HepG2 (cell line): ENCODE results near the gene SERPINF2. TPM values are rescaled to one million over a fixed set of nuclear protein-coding genes. Genes with fewer than 3 reads are reported as not detected.

Experiments used
- AKAP8 ChIP-seq: sonication (generic); formaldehyde crosslinking; IDR thresholded peaks from 2 replicates; pipeline ENCODE4 v1.5.1; 2020; ENCODE audit warnings: mild to moderate bottlenecking, missing genetic modification reagents
- BRF2 ChIP-seq: sonication (generic); formaldehyde crosslinking; IDR thresholded peaks from 2 replicates; pipeline ENCODE4 v1.8.1; 2022; ENCODE audit warnings: mild to moderate bottlenecking, missing genetic modification reagents
- CAMTA2 ChIP-seq: sonication (generic); formaldehyde crosslinking; IDR thresholded peaks from 2 replicates; pipeline ENCODE4 v1.4.0; 2020; ENCODE audit warnings: mild to moderate bottlenecking, missing genetic modification reagents, borderline replicate concordance
- CCDC6 ChIP-seq: sonication (generic); formaldehyde crosslinking; IDR thresholded peaks from 2 replicates; pipeline ENCODE4 v1.8.1; 2022; ENCODE audit warnings: mild to moderate bottlenecking, missing genetic modification reagents, moderate library complexity
- CSRNP1 ChIP-seq: sonication (generic); formaldehyde crosslinking; IDR thresholded peaks from 2 replicates; pipeline ENCODE4 v1.8.1; 2023; ENCODE audit warnings: mild to moderate bottlenecking, missing genetic modification reagents
- FOXC1 ChIP-seq: sonication (generic); formaldehyde crosslinking; IDR thresholded peaks from 2 replicates; pipeline ENCODE4 v1.8.0; 2022; ENCODE audit warnings: mild to moderate bottlenecking, missing genetic modification reagents, borderline replicate concordance
- GLI4 ChIP-seq: sonication (generic); formaldehyde crosslinking; IDR thresholded peaks from 2 replicates; pipeline ENCODE4 v1.5.1; 2020; ENCODE audit warnings: missing genetic modification reagents, mild to moderate bottlenecking, moderate library complexity, borderline replicate concordance
- IKZF1 ChIP-seq: fragments of 450-650 bp; IDR thresholded peaks from 2 replicates; pipeline ENCODE4 v1.7.1; 2016
- JUN ChIP-seq: sonication (generic); formaldehyde crosslinking; IDR thresholded peaks from 2 replicates; pipeline ENCODE4 v1.4.0; 2020; ENCODE audit warnings: mild to moderate bottlenecking, missing genetic modification reagents
- KLF11 ChIP-seq: IDR thresholded peaks from 2 replicates; pipeline ENCODE4 v1.6.1; 2016; ENCODE audit warnings: missing compliant biosample characterization
- KLF12 ChIP-seq: sonication (generic); formaldehyde crosslinking; IDR thresholded peaks from 2 replicates; pipeline ENCODE4 v1.4.0; 2020; ENCODE audit warnings: missing genetic modification reagents, borderline replicate concordance
- KLF6 ChIP-seq: IDR thresholded peaks from 2 replicates; pipeline ENCODE4 v1.8.0; 2016; ENCODE audit warnings: missing biosample characterization, missing genetic modification reagents
- MXD4 ChIP-seq: IDR thresholded peaks from 2 replicates; pipeline ENCODE4 v1.6.1; 2016; ENCODE audit warnings: mild to moderate bottlenecking, missing biosample characterization, missing genetic modification reagents
- NFATC3 ChIP-seq: sonication (generic); formaldehyde crosslinking; IDR thresholded peaks from 2 replicates; pipeline ENCODE4 v1.5.1; 2020; ENCODE audit warnings: mild to moderate bottlenecking, missing genetic modification reagents
- NR2F1 ChIP-seq, 2 experiments: fragments of 450-650 bp in 1 of 2; formaldehyde crosslinking in 1 of 2; IDR thresholded peaks; 2 replicates each; pipeline versions ENCODE4 v1.5.0 to v1.6.1; 2016 to 2020; ENCODE audit warnings: mild to moderate bottlenecking in 1 of 2, missing compliant biosample characterization in 1 of 2, missing genetic modification reagents in 1 of 2, moderate library complexity in 1 of 2
- RERE ChIP-seq: IDR thresholded peaks from 2 replicates; pipeline ENCODE4 v1.6.1; 2016; ENCODE audit warnings: low read depth, missing genetic modification reagents, missing compliant biosample characterization
- ZBTB21 ChIP-seq: sonication (generic); formaldehyde crosslinking; IDR thresholded peaks from 2 replicates; pipeline ENCODE4 v1.4.0; 2020; ENCODE audit warnings: missing genetic modification reagents
- ZNF18 ChIP-seq: sonication (generic); formaldehyde crosslinking; IDR thresholded peaks from 2 replicates; pipeline ENCODE4 v1.8.0; 2022; ENCODE audit warnings: mild to moderate bottlenecking, missing genetic modification reagents; ENCODE audit not compliant: insufficient replicate concordance
- ZNF234 ChIP-seq: sonication (generic); formaldehyde crosslinking; conservative IDR thresholded peaks from 2 replicates; pipeline ENCODE4 v1.5.1; 2020; ENCODE audit warnings: mild to moderate bottlenecking, missing genetic modification reagents
- polyA plus RNA-seq, 8 experiments: library from polyadenylated mRNA; depleted of rRNA in 3 of 8; stranded (reverse) in 7 of 8; unstranded in 1 of 8; fragments of >200 nt; fragmentation: Illumina TruSeq in 4 of 8; extraction: Trizol in 4 of 8; gene quantifications; 2 replicates each; pipeline versions ENCODE4 v1.2.1 to v1.2.3, GENCODE V29; 2011 to 2016; ENCODE audit warnings: low read depth in 4 of 8, missing spikeins in 1 of 8, mixed read lengths in 1 of 8; ENCODE audit not compliant: insufficient read depth in 1 of 8
- total RNA-seq, 5 experiments: library from RNA; depleted of rRNA; stranded (reverse); fragments of >200 nt; fragmentation: Illumina TruSeq; extraction: Trizol; gene quantifications; 2 replicates each; pipeline ENCODE4 v1.2.3, GENCODE V29; 2016; ENCODE audit warnings: low read depth in 1 of 5

The SERPINF2 gene
- total and polyA plus RNA-seq, 2 of the 13 experiments (the other 11 are each of a cell fraction or from before 2014, with no cell fraction given), result 309 to 548 TPM

GRCh38 chr17:1735834-1736347 lies 6.8 kb upstream of the SERPINF2 start (continued):
- TF ChIP-seq CCDC6 (CRISPR knock-in tag), result no peak
- no peak; a peak in 1 of 4 replicates for TF ChIP-seq NR2F1 (CRISPR knock-in tag; IDR thresholded peaks at IDR 0.05)
- no peak; the same call in none of the 2 replicates for TF ChIP-seq KLF12 (CRISPR knock-in tag)
- no peak for TF ChIP-seq KLF11 (CRISPR knock-in tag)
- TF ChIP-seq JUN (CRISPR knock-in tag), result no peak
- no peak for TF ChIP-seq NFATC3 (CRISPR knock-in tag)
- TF ChIP-seq BRF2 (CRISPR knock-in tag), result no peak; the same call in 1 of the 2 replicates
- no peak; the same call in 1 of the 2 replicates for TF ChIP-seq CSRNP1 (CRISPR knock-in tag)
- TF ChIP-seq MXD4 (CRISPR knock-in tag), result no peak
- no peak for TF ChIP-seq ZNF18 (CRISPR knock-in tag)
- TF ChIP-seq KLF6, result no peak
- no peak for TF ChIP-seq AKAP8 (CRISPR knock-in tag)
- no peak for TF ChIP-seq ZNF234 (CRISPR knock-in tag)
- TF ChIP-seq CAMTA2 (CRISPR knock-in tag), result no peak
- TF ChIP-seq FOXC1, result no peak
- no peak for TF ChIP-seq GLI4 (CRISPR knock-in tag)
- TF ChIP-seq ZBTB21, result no peak
- no peak for TF ChIP-seq IKZF1
- TF ChIP-seq RERE (CRISPR knock-in tag), result no peak
